ENCODE data around the gene RNF34. TPM values are rescaled to one million over a fixed set of nuclear protein-coding genes. Genes with fewer than 3 reads are reported as not detected.

Gene RNF34
- total and polyA plus RNA-seq, 2 of the 8 experiments (the other 6 are each of a cell fraction or from before 2014, with no cell fraction given), result 37.9 to 57.6 TPM

DNA sequence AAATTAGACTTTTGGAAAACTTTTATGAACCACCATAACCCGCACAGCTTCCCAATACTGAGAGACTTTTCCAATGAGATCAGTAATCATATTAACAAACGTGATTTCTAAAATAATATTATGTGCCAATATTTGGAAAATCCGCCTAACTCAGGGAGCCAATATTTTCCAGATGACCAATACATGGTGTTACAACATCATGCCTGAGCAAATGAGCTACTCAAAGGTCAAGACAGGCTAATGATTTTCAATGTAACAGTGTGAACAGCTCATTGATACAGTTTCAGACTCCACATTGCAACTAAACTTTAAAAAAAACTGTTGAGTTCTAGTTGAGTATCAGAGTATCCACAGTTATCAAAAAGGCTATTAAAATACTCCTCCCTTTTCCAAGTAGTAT, 46.8 kb downstream of the RNF34 start:
- Histone ChIP-seq H3K27ac (ENCODE audit: low read depth, low read length) (no peak overlapping the region), H4K5ac (ENCODE audit: insufficient read length, low read depth, low read length) (no peak overlapping the region), H3K56ac (replicated peaks; ENCODE audit: insufficient read length, low read depth, low read length) (no peak overlapping the region), H3K4me1 (replicated peaks in 1 of 4; ENCODE audit: control insufficient read depth in 3 of 4, insufficient read depth in 4 of 4, low read length in 3 of 4) (peaks cover 0 to 2% (median 0%) of the 10 kb centered on the region in 4 experiments; a peak in 4 of 7 replicates), H3K9me3 (ENCODE audit: insufficient read depth in 2 of 2, low read depth in 1 of 2, low read length in 1 of 2) (no peaks in the 10 kb centered on the region), H2AFZ (ENCODE audit: low read length) (no peak overlapping the region), H3K4me2 (ENCODE audit: insufficient read depth in 1 of 2, low read depth in 2 of 2, low read length in 2 of 2) (no peak overlapping the region), H2BK120ac (replicated peaks; ENCODE audit: low read depth, low read length) (no peak overlapping the region), H3K79me1 (ENCODE audit: low read depth, low read length) (peaks cover 12% of the 10 kb centered on the region), H2AK5ac (ENCODE audit: low read depth, low read length) (no peak overlapping the region), H3K27me3 (replicated peaks in 1 of 4; ENCODE audit: control insufficient read depth in 3 of 4, extremely low read depth in 1 of 4, insufficient read depth in 3 of 4, low read length in 3 of 4) (no peaks in the 10 kb centered on the region), H3K23ac (ENCODE audit: insufficient read length) (no peak overlapping the region), H4K20me1 (replicated peaks in 1 of 2; ENCODE audit: control insufficient read depth in 1 of 2, insufficient read depth in 2 of 2, low read length in 2 of 2) (peaks cover 13 to 15% of the 10 kb centered on the region in 2 experiments), H3K36me3 (ENCODE audit: control insufficient read depth in 2 of 4, insufficient read depth in 4 of 4, low read length in 3 of 4) (peaks cover 9 to 32% (median 17%) of the 10 kb centered on the region in 4 experiments), H3K4me3 (ENCODE audit: extremely low read depth in 1 of 4, insufficient read depth in 2 of 4, low read depth in 3 of 4, low read length in 4 of 4) (no peak overlapping the region), H3K9ac (replicated peaks in 1 of 4; ENCODE audit: extremely low read depth in 1 of 4, low read depth in 3 of 4, low read length in 3 of 4) (no peak overlapping the region), H2BK5ac (ENCODE audit: low read depth, low read length) (no peak overlapping the region), H3K79me2 (ENCODE audit: control insufficient read depth in 1 of 2, insufficient read depth in 2 of 2, low read length in 2 of 2) (peaks cover 0 to 21% of the 10 kb centered on the region in 2 experiments; a peak in 1 of 4 replicates), H2BK12ac (ENCODE audit: low read depth, low read length) (no peak overlapping the region), H2BK20ac (ENCODE audit: low read length) (no peak overlapping the region), H3K14ac (ENCODE audit: insufficient read length) (no peak overlapping the region), H3K4ac (replicated peaks; ENCODE audit: insufficient read length, low read depth, low read length) (no peak overlapping the region), H3K18ac (ENCODE audit: extremely low read depth, low read length) (no peak overlapping the region), H3K23me2 (ENCODE audit: low read depth, low read length) (no peaks in the 10 kb centered on the region), H2BK15ac (ENCODE audit: low read length) (no peak overlapping the region), H4K8ac (ENCODE audit: extremely low read depth, insufficient read depth, low read length) (no peak overlapping the region), H4K91ac (replicated peaks; ENCODE audit: insufficient read length, low read length) (no peak overlapping the region)
- TF ChIP-seq MAFK (IDR thresholded peaks at IDR 0.05; ENCODE audit: low read depth, low read length) (no peak), YY1 (IDR thresholded peaks at IDR 0.05; ENCODE audit: low read depth, low read length) (no peak), POLR2AphosphoS5 (IDR thresholded peaks at IDR 0.05; ENCODE audit: low read depth, low read length) (no peak), TAF1 (IDR thresholded peaks at IDR 0.05; ENCODE audit: low read depth, low read length) (no peak)
- ChIA-PET CTCF (ENCODE audit: partially characterized antibody) (interaction anchor here (0.8 to 7.0 kb wide), 7 partner anchors 11 to 266 kb away, joined by 3 to 129 read pairs (median 3); partner anchors contain the start of genes MORN3 and TMEM120B), POLR2A (ENCODE audit: partially characterized antibody) (interaction anchor here (1.0 to 1.2 kb wide), 3 partner anchors 9 to 30 kb away, joined by 3 to 8 read pairs (median 3); no protein-coding TSS in a partner anchor)
- 91% methylated on average over 3 of the region's 3 CpGs; no CpG with 5 or more reads in 1 of the 2 experiments for WGBS, 2 experiments (ENCODE audit: extremely low coverage in 1 of 2, insufficient coverage in 1 of 2, insufficient read length in 1 of 2, insufficient replicate concordance in 2 of 2, low coverage in 1 of 2, low lambda C conversion rate in 2 of 2, missing lambda C conversion rate in 1 of 2)
- DNase-seq (ENCODE audit: low read depth in 1 of 2, low spot score in 2 of 2), result no peak
- no peak for FAIRE-seq
